Fibroblast of peridontal ligament (primary cell): Measurements from ENCODE around the gene PITPNC1.
"Not testable (repeated sequence)": the region's sequence is repeated elsewhere in the genome, so short reads cannot be mapped to it uniquely, and the experiment has no call there.

ENCODE experiments used
- DNase-seq: peaks from one replicate; pipeline ENCODE4 v3.0.0-alpha.2; 2010; ENCODE audit errors: extremely low read depth

Gene PITPNC1

DNA sequence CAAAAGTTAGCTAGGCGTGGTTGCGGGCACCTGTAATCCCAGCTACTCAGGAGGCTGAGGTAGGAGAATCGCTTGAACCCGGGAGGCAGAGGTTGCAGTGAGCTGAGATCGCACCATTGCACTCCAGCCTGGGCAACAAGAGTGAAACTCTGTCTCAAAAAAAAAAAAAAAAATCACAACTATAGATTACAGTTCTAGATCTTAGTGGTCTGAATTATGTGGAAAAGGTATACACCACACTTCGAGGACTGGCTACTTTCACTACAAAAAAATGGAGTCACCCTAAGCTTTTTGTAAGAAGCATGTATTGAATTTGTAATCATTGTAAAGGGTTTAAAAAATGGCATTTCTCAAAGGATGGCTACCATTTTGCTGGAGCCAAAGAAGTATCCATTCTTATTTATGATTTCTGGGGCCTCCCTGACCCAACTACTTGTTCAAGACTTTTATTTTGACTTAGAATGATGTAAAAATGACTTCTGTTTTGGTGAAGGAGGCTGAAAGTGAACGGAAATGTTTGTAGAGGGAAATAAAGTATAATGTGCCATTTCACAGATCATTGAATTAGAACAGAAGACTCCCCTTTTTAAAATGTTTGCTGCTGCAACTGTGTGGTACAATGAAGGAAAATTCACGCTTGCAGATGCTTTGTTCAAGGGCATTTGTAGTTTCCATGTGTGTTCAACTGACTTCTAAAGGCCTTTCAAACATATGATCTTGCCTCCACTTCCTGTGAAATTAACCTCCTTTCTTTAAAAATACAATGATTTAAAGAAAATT lies 303.6 kb downstream of the PITPNC1 start:
- DNase-seq = no peak

DNA sequence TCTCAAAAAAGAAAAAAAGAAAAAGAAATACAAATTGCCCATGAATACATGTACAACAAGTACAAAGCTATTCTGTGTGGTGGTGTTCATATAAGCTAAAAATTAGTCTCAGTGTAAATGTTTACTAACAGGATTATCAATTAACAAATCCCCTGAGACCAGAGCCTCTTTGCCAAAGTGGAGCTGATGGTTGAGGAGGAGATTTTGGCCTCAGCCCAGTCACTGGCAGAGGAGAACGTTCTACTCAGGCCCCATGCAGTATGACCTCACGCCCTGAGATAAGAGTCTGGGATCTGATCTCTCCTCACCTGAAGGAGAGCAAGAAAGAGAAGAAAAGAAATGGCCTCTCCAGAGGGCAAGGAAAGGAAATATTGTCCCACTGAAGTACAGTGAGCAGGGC lies 305.1 kb downstream of the PITPNC1 start:
- no peak for DNase-seq

DNA sequence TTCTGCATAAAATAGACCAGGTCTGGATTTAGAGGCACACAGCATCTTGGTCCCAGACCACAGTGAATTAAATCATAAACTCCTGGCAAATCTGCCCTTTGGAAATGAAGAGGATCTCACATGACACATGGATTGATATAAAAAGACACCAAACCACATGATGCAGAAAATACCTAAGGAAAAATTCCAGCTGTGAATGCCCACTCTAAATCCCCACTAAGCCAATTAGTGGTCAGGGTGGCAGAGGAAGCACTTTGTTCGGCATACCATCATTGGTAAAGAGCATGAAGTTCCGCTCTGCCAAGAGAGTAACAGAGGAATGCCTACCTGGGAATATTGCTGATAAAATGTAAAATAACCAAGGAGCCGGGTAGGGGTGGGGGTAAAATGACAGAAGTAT lies 308.3 kb downstream of the PITPNC1 start:
- no peak for DNase-seq

DNA sequence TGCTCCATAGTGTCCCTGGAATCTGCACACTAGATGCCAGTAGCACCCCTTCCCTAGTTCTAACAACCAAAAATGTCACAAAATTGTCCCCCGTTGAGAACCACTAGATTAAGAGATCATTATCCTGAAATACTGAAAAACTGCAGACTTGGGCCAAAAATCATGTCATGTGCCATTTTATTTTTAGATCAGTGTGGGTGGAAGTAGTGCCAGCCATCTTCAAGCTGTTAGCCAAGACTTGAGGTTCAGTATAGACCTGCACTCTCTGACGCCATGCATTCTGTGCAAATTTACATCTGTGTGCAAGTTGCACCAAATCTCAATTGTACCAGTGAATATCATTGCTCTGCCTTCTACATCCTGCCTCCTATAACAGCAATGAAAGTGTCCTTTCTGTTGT lies 309.2 kb downstream of the PITPNC1 start:
- DNase-seq = no peak

DNA sequence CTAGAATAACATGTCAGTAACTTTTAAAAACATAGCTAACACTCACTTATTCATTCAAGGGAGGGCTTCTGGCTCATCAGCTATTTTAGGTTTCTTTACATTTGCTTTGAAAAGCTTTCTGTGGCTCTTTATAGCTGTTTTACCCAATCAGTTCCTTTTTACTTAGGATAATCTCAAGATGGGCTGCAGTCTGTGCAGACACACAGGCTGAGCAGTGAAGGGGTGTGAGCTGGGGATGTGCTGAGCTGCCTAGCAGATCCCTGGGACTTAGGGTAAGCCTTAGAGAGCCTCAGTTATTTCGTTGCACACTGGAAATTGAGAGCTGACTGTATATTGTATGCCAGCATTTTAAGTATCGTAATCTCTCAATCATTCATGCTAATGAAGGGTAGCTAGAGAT lies 310.4 kb downstream of the PITPNC1 start:
- no peak for DNase-seq

DNA sequence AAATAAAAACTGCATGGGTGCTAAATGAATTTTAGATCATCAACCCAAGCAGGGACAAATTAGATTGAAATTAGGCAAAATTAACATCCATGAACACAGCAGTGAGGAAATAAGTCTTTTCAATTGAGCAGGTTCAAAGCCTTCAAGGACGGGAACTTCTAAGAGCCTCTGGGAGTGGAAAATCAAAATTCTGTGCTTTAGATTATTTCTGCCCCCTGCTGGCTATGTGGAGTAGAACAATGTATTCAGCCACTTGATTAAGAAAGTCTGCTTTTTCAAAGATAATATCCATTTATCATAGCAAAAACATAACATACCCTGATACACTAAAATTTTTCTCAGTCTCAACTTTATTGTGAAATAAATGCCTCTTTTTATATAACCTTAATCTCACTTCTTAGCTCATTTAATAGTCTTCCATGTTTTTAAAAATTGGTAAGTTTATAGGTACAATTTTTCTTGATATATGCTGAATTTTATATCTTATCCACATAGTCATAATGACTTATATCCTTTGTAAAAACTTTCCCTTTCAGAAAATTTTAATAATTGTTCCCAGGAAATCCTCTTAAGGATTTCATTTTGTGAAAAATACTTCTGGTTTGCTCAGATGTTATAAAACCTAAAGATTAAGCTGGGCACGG lies 312.6 kb downstream of the PITPNC1 start:
- DNase-seq = peak; percentile 87

DNA sequence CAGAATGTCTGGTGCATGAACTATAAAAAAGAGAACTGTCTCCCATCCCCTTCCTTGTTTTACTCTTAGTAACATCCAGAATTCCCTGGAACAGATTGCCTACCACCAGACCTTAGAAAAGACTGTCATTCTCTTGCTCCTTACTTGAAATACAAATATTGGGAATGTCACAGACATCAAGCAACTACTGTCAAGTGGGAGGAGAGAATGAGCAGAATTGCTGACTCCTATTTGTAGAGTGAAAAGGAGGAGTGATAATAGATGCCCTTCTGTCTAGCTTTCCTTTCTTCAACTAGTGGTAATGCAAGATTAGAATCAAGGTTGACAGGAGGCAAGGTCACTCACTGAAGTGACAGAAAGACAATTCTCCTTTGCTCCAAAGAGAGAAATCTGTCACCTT lies 316.7 kb downstream of the PITPNC1 start:
- no peak for DNase-seq

DNA sequence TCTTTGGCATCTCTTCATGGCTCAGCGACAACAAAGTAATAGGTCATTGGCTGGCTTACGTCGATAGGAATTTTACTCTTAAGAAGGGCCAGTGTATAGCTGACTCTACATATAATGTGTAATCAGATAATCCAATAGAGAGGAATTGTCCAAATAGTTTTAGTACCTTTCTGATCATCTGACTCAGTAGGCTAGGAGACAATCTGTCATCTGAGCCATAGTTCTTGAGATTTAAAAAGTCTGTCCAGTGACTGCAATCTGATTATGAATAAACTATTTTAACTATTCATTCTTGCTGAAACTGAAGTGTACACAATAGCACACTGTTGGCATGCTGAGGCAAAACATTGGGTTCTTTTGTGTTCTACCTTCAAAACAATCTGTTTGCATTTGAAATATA lies 319.3 kb downstream of the PITPNC1 start:
- no peak for DNase-seq

DNA sequence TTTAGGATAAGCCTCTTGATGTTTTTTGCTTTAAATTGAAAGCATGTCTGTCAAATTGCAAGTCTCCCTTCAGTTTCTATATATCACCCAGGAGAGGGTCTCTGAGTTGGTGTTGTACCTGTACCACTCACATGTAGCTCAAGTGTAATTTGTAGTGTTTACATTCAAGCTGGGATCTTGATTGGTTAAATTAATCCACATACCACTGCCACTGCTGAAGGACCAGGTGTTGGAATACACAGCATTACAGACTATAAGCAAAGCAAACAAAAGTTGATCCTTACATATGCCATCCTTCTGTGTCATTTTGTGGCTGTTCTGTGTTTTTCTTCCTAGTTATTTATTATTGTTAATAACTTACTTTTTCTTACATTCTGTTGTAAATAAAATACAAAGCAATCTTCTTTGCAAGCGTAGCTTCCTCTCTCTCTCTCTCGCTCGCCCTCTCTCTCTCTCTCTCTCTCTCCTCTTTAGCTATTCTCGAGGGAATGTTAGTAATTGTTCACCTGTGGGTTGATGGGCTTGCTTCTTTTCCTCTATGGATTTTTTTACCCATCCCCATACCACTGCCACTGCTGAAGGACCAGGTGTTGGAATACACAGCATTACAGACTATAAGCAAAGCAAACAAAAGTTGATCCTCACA lies 319.9 kb downstream of the PITPNC1 start:
- no peak for DNase-seq

DNA sequence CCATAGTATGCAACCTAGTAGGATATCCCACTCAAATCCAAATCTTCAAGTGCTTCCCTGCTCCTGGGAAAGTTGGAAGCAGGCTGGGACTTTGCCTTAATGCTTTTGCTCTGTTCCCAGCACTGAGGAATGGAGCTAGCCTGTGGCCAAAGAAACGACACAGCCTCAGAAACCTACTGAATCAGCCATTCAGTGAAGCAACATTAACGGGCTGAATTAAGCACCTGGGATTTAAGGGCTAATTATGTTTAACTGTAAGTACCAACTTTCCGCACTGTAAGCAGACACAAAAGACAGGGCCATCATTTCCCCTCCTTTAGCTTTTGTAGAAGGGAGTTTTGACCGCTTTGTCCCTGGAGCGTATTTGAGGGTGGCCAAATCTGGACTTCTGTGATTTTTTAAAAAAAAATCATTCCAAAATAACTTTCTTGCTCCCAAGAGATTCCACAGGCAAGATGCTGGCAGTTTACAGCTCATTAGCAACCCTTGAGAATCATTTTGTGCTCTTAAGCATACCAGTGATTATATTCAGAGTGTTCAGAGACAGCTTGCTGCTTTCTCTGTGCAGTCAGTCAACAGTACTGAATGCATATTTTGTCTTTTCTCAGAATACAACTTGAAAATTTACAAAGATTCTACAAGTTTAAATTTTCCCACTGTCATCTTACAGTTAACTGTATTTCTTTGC lies 323.1 kb downstream of the PITPNC1 start:
- DNase-seq = no peak

DNA sequence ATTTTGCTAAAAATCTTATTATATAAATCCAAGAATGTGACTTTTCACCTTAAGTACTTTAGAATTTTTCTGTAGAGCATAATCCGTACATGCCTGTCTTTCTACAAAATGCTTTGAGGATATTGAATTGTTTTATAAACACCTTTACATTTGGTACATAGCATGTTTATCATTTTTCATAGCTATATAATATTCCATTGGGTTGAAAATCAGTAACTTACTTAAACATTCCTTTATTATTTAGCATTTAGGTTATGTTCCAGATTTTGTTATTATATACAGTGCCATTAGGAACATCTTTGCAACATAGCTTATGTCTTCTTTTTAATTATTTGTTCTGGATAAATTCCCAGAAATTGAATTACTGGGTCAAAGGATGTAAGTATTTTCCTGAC lies 323.6 kb downstream of the PITPNC1 start:
- DNase-seq = no peak

DNA sequence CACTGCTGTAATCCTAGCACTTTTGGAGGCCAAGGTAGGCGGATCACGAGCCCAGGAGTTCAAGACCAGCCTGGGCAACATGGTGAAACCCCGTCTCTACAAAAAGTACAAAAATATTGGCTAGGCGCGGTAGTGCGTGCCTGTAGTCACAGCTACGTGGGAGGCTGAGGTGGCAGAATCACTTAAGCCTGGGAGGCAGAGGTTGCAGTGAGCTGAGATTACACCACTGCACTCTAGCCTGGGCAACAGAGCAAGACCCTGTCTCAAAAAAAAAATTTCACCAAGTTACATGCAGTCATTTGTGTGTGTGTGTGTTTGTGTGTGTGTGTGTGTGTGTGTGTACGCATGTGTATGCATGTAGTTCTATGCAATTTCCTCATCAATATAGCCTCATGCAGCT lies 325.8 kb downstream of the PITPNC1 start:
- not testable (repeated sequence) for DNase-seq

DNA sequence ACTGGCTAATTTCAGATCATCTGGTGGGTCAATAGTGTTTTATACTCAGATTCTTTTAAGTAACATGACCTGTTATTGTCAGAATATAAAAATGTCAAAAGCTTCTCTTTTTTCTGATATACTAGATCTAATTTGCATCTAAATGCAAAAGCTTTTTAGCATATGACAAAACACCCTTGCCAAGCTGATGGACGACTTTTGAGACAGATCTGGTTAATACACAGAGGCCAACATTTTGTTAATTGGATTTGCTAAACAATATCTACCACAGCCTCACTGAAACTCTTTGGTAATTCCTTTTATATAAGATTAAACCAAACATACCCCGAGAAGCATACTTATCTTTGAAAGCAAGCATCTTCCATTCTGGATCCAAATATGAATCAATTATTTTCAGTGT lies 330.4 kb downstream of the PITPNC1 start:
- no peak for DNase-seq

DNA sequence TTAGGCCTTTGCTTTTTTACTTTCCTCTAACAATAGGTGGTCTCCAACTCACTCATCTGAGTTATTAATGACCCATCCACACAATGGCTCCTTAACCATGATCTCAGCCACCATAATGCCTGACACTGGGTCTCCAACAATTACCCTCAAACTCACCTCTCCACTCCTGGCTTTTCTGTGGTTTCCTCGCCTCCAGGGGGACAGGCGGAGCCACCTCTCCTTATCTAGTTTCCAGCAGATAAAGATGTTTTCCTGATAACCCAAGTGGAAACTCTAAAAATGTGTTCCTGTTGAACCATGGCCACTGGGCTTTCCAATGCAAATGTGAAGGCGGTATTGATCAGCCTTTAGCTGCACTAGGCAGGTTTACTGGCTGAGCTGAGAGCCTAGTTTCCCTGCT lies 331.3 kb downstream of the PITPNC1 start:
- no peak for DNase-seq

DNA sequence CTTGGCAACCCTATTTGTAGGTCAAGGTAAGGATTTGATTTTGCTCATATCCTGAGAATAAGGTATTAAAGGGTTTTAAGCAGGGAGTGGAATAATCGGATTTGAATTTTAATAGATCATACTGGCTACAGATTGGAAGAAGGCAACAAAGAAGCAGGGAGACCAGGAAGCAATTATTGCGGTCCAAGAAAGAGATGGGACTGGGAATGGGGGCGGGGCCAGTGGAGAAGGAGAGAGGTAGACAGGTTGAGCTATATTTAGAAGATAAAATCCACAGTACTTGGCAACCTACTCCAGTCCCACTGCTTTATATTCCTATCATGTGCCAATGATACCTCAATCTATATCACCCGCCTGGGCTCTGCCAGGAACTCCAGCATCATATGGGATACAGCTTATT lies 334.8 kb downstream of the PITPNC1 start:
- DNase-seq = no peak

DNA sequence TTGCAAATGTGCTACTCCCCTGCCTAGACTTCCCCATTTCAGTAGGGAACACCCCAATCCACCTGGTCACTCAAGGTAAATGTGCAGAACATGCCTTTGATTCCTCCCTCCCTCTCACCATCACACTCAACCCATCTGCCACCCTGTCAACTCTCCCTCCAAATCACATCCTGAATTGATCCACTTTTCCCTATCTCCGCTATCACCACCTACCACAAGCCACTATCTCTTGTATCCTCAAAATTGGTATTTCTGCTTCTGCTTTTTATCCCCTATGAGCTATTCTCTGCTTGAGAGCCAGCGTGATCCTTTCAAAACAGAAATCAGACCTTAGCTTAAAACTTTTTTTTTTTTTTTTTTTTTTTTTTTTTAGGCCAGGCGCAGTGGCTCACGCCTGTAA lies 335.3 kb downstream of the PITPNC1 start:
- DNase-seq = no peak

DNA sequence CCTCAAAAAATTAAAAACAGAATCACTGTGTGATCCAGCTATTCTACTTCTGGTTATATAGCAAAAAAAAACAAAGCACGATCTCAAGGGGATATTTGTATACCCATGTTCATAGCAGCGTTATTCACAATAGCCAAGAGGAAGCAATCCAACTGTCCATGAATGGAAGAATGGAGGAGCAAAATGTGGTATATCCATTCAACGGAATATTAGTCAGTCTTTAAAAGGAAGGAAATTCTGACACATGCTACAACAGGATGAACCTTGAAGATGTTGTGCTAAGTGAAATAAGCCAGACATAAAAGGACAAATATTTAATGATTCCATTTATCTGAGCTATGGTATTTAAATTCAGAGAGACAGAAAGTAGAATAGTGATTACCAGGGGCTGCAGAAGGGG lies 336.1 kb downstream of the PITPNC1 start:
- no peak for DNase-seq

DNA sequence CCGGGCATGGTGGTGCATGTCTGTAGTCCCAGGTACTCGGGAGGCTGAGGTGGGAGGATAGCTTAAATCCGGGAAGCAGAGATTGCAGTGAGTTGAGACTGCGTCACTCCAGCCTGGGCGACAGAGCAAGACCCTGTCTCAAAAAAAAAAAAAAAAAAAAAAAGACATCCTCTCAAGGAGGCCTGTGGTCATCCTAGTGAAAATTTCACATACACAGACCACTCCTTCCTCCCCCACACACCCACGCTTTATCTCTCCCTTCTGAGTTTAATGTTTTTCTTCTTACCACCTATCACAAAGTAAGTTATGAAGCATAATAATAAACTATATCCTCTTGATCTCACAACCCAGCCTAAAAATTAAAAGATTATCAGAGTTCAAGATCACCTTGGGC lies 339.3 kb downstream of the PITPNC1 start:
- DNase-seq = no peak

DNA sequence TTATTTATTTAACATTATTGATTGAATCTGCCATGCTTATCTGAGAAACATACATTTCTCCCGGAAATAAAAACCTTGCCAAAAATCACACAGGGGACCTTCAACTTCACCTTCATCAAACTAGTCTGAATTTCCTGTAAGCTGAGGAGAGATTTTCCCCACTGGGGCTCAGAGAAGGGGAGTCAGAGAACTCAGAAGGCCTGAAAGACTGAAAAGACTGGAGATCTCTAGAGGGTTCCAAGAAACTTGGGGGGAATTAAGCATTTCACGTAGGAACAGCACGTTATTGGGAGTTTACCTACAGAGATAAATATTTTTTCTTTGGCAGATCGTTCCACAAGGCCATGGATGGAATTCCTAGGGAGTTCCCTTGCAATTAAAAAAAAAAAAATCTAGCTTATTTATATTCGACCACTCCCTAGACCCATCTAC lies 340.1 kb downstream of the PITPNC1 start:
- DNase-seq = no peak

DNA sequence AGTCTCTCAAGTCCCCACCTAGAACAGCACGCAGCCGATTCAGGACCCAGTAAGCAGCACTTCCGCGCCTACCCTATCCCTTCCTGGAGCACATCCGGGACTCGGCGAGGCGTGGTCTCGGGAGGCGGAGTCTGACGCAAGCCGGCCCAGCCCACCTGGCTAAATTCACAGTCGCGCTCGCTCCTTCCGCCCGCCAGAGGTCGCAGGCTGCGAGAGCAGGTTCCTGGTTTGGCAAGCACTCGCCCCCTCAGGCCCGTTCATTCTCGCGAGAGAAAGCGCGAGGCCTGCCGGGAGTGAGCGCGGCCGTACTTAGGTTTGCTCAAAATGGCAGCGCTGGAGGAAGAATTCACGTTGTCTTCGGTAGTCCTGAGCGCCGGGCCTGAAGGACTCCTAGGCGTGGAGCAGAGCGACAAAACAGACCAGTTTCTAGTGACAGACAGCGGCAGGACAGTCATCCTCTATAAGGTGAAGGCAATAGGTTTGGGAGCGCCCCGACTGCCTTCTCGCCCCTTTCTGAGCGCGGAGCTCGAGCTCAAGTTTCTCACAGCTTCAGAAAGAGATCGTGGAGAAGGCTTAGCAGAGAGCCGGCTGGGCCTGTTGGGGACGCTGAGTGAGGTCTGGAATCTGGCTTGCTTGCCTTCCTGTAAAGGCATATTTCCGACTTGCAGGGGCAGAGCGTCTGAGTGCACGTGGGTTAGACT lies 340.7 kb downstream of the PITPNC1 start, which contains the start of gene NOL11:
TSS of gene NOL11 (plus strand) at position 313 of the 701 bp plus-strand sequence. CDS start at position 325, 12 bp downstream.
- peak; percentile 98 for DNase-seq

DNA sequence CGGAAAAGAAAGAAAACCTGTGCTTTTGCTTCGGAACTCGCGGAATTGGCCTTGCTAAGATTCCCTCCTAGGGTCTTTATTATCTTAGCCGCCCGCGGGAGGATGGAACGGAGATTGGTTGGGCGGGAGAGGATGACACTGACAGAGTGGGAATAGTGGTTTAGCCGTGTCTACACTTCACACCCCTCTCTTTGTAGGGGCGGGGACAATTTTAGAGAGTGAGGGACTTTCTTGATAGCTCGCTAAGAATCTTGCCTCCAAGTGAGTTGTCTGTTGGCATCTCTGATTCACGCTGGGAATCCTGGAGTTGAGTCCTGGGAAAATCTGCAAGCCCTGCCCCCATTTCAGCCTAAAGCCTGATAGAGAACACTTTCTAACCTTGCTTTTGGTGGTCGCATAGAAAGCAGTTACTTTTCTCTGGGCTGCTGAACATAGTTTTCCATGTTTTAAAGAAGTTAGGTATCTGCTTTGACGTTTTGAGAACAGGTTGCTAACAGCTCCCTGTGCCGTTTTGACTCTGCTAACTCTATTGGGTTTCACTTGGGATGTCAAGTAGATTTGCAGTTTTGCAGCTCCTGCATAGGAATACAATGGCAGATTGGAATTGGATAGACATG lies 341.4 kb downstream of the PITPNC1 start:
- peak; percentile 27 for DNase-seq
